ENCODE results near the gene ARHGAP24. TPM values are rescaled to one million over a fixed set of nuclear protein-coding genes. Genes with fewer than 3 reads are reported as not detected.

ARHGAP24 gene
- total RNA-seq, 4 donors from 2014 or later, result 41.6 to 71.2 (median 62.0) TPM

DNA sequence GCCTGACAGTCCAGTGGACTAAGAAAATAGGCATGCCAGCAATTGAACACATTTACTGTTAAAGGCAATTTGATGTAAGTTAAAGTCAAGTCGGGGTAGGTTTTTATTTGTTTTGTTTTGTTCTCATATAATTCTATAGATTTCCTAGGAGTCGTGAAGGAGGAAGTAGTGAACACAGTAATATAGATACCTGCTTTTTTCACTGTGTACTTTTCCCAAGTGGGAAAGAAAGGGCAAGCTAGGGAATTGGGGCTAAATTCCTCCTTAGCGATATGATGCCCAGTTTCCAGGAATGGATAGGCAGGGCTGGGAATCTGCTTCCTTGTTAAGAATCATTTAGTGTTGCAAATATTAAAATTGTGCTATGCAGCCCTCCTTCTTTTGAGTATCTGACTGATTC is 271.0 kb downstream of the ARHGAP24 start:
- 73 to 78% methylated on average over 3 of the region's 3 CpGs for WGBS, 2 donors
- DNase-seq (ENCODE audit: low spot score in 2 of 2), result no peak
- peak overlapping the region in 2 of 4 donors; percentile 46 to 53 for H3K27ac ChIP-seq
- H3K36me3 ChIP-seq, result no peaks in the 10 kb centered on the region
- H3K4me3 ChIP-seq, result no peak overlapping the region
- no peaks in the 10 kb centered on the region for H3K9me3 ChIP-seq
- H3K27me3 ChIP-seq, result no peaks in the 10 kb centered on the region
- TF ChIP-seq POLR2A (IDR thresholded peaks at IDR 0.05), result no peak
- TF ChIP-seq, protein P1, sequence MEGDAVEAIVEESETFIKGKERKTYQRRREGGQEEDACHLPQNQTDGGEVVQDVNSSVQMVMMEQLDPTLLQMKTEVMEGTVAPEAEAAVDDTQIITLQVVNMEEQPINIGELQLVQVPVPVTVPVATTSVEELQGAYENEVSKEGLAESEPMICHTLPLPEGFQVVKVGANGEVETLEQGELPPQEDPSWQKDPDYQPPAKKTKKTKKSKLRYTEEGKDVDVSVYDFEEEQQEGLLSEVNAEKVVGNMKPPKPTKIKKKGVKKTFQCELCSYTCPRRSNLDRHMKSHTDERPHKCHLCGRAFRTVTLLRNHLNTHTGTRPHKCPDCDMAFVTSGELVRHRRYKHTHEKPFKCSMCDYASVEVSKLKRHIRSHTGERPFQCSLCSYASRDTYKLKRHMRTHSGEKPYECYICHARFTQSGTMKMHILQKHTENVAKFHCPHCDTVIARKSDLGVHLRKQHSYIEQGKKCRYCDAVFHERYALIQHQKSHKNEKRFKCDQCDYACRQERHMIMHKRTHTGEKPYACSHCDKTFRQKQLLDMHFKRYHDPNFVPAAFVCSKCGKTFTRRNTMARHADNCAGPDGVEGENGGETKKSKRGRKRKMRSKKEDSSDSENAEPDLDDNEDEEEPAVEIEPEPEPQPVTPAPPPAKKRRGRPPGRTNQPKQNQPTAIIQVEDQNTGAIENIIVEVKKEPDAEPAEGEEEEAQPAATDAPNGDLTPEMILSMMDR (IDR thresholded peaks at IDR 0.05), result no peak
- TF ChIP-seq EP300 (IDR thresholded peaks at IDR 0.05), result no peak
- peaks cover 0 to 52% (median 21%) of the 10 kb centered on the region in 4 donors for H3K4me1 ChIP-seq

DNA sequence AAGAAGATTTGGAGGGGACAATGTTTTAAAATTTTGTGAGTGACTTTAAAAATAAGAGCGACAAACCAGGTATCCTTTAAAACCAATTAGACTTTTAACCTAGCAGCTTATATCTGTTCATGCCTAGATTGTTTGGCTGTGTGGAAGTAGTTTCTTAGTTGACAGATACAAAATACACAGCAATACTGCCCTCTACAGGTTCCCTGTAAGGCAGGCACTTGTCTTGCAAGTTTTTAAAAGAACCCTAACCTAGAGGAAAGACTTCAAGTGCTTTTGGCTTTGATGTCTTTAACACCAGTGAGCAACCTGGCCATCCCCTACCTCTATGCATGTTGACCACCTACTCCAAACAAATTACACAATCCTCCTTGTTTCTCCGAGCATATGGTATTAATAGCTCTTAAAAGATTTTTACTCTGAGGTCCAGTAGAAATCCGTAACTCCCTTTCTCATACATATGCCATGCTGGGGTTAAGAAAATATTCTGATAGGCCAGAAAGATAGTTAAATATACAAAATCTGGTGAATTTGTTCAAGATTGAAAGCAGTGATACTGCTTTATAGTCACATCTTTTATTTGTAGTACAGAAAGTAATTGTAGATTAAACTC is 273.0 kb downstream of the ARHGAP24 start:
- H3K4me3 ChIP-seq, result no peak overlapping the region
- peak overlapping the region in 2 of 4 donors; percentile 25 to 45 for H3K27ac ChIP-seq
- 30 to 36% methylated on average over 3 of the region's 3 CpGs for WGBS, 2 donors
- no peaks in the 10 kb centered on the region for H3K36me3 ChIP-seq
- peak in 1 of 2 donors; percentile 64 for DNase-seq (ENCODE audit: low spot score in 2 of 2)
- H3K9me3 ChIP-seq, result no peaks in the 10 kb centered on the region
- TF ChIP-seq, protein P1 (IDR thresholded peaks at IDR 0.05), result peak; percentile 76 to 83 (median 80)
- no peak for TF ChIP-seq POLR2A (IDR thresholded peaks at IDR 0.05)
- peak in 1 of 2 donors; percentile 12 for TF ChIP-seq EP300 (IDR thresholded peaks at IDR 0.05)
- peaks cover 0 to 32% (median 9%) of the 10 kb centered on the region in 4 donors for H3K4me1 ChIP-seq
- no peaks in the 10 kb centered on the region for H3K27me3 ChIP-seq

DNA sequence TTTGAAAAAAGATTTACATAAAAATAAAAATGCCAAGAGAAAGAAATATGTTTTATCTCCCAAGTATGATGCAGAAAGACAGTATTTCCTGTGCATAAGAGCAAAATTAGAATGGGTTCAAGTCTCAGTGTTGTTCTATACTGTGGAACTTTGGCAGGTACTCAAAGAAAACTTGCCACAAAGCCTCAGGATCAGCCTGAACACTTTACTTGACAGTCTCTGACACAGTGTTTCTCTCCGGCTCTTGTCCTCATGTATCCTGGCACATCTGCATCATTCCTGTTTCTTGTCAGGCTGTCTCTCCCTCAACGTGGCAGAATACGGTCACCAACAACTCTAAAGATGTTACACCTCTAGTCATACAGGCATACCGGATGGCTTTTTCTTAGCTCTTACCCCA is 273.7 kb downstream of the ARHGAP24 start:
- TF ChIP-seq POLR2A (IDR thresholded peaks at IDR 0.05) (no peak), EP300 (IDR thresholded peaks at IDR 0.05) (no peak)
- TF ChIP-seq, protein P1 (IDR thresholded peaks at IDR 0.05), result no peak
- 69 to 79% methylated on average over 4 of the region's 4 CpGs for WGBS, 2 donors
- DNase-seq (ENCODE audit: low spot score in 2 of 2), result no peak
- peaks cover 0 to 28% (median 6%) of the 10 kb centered on the region in 4 donors for H3K4me1 ChIP-seq
- H3K27ac ChIP-seq, result peak overlapping the region in 2 of 4 donors; percentile 28 to 45
- no peaks in the 10 kb centered on the region for H3K9me3 ChIP-seq
- H3K36me3 ChIP-seq, result no peaks in the 10 kb centered on the region
- no peaks in the 10 kb centered on the region for H3K27me3 ChIP-seq
- H3K4me3 ChIP-seq, result no peak overlapping the region

DNA sequence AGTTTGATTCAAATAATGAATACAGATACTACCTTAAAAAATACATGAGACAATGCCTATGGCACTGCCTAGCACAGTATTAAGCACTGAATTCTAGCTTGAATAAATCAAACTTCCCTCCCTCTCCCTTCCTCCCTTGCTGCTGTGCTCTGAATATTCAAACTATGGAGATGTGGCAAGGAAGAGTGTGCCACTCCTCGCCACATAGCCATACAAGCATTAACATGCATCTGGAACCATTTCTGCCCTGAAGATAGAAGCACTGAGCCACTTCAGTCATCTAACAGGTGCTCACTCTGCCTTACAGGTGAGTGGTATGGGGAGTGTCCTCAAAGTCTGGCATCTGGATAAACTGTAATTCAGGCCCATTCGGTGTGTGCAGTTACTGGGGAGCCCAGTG is 276.9 kb downstream of the ARHGAP24 start:
- Histone ChIP-seq H3K27me3 (no peaks in the 10 kb centered on the region), H3K4me1 (peaks cover 0 to 14% (median 0%) of the 10 kb centered on the region in 4 donors), H3K4me3 (no peak overlapping the region), H3K36me3 (no peaks in the 10 kb centered on the region), H3K27ac (no peak overlapping the region), H3K9me3 (no peaks in the 10 kb centered on the region)
- no peak for DNase-seq (ENCODE audit: low spot score in 2 of 2)
- TF ChIP-seq, protein P1 (IDR thresholded peaks at IDR 0.05), result no peak
- TF ChIP-seq POLR2A (IDR thresholded peaks at IDR 0.05) (no peak), EP300 (IDR thresholded peaks at IDR 0.05) (no peak)
- WGBS, 2 donors, result 74 to 84% methylated on average over 2 of the region's 2 CpGs

DNA sequence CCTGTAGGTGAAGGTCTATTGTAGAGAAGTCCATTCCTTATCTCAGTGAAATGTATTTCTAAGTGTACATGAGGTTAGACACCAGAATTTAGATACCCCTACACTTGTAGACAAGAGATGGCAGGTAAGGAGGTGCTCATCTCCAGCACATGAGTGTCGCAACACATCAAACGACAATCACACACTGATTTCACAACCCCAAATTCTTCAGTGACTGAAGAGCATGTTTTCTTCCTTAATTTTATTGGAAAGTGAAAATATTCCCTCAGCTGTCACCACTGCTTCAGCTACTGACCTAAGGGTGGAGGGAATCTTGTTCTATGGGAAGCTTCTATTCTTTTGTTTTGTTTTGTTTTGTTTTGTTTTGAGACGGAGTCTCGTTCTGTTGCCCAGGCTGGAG is 280.3 kb downstream of the ARHGAP24 start:
- Histone ChIP-seq H3K27ac (no peak overlapping the region), H3K27me3 (no peaks in the 10 kb centered on the region), H3K36me3 (no peaks in the 10 kb centered on the region), H3K9me3 (no peaks in the 10 kb centered on the region), H3K4me3 (no peak overlapping the region), H3K4me1 (peaks cover 0 to 11% (median 1%) of the 10 kb centered on the region in 4 donors)
- 66 to 88% methylated on average over 4 of the region's 4 CpGs for WGBS, 2 donors
- no peak for DNase-seq (ENCODE audit: low spot score in 2 of 2)
- TF ChIP-seq EP300 (IDR thresholded peaks at IDR 0.05), result no peak
- no peak for TF ChIP-seq POLR2A (IDR thresholded peaks at IDR 0.05)
- TF ChIP-seq, protein P1 (IDR thresholded peaks at IDR 0.05), result no peak
